CD4-positive, alpha-beta T cell treated with Interleukin-2 at 100 ng/mL for 4 hours (primary cell): Measurements from ENCODE around the gene EIF1B.
"Not testable (repeated sequence)": the region's sequence is repeated elsewhere in the genome, so short reads cannot be mapped to it uniquely, and the experiment has no call there.

Experiments used
- DNase-seq: peaks from one replicate; pipeline ENCODE4 v3.0.0-alpha.2; 2020; ENCODE audit warnings: low spot score

EIF1B gene

DNA sequence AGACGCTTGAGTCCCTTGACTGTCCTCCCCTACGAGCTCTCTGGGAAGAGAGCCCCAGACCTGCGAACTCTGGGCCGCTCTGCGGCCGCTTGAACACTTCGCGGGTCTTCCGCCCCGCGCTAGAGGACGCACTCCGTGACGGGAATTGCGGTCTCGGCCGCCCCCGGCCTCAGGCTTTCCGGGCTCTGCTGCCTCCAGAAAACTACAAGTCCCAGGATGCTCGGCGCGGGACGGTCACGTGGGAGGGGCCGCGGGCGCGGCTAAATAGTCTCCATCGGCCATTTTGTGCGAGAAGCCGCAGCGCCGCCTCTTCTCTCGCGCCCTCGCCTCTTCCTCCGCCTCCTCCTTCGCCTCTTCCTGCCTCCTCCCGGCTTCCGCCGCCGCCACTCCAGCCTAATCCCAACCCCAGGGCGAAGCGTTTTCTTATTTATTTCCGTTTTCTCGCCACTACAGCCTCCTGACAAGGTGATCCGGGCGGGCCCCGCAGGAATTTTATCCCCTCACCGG, at the start of gene EIF1B:
TSS of gene EIF1B (plus strand) at position 290 of the 507 bp plus-strand sequence. CDS start 235 bp downstream, outside the sequence.
- peak; percentile 99 for DNase-seq

- DNase-seq: no peak
Observed at GRCh38 chr3:40262331-40262730, 47.2 kb upstream of the EIF1B start.

DNA sequence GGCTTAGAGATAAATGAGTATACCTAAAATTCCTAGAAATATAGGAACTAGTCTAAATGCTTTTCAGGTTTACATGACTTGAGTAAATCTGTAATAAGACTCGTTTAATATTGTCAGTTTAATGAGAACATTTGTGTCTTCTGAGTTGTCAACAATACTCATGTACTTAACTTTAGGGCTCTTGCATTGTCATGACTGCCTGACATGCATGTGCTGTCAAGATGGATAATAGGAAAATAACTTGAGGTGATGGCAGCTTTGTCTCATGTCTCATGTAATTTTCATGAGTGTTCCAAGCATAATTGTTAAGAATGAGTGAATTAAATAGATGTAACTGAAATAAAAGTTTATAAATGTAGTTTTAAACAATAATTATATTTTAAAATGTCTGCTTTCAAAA, 45.1 kb upstream of the EIF1B start:
- no peak for DNase-seq

DNA sequence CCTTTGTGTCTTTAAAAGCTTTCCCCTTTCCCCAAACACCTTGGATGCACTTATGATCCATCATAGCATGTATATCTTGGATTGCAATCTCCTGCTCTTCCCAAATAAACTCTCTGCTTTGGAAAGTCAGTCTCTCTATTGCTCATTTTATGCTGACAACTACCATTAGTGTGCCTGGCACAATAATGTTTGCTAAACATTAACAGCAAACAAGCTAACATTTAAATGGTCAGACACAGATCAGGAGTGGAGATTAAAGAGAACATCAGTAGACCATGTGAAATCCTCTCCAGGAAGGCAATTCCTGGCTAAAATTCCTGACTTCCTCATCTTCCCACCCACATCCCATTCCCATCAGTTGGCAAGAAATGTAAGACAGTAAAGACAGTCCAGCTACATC, 44.3 kb upstream of the EIF1B start:
- DNase-seq: no peak

DNA sequence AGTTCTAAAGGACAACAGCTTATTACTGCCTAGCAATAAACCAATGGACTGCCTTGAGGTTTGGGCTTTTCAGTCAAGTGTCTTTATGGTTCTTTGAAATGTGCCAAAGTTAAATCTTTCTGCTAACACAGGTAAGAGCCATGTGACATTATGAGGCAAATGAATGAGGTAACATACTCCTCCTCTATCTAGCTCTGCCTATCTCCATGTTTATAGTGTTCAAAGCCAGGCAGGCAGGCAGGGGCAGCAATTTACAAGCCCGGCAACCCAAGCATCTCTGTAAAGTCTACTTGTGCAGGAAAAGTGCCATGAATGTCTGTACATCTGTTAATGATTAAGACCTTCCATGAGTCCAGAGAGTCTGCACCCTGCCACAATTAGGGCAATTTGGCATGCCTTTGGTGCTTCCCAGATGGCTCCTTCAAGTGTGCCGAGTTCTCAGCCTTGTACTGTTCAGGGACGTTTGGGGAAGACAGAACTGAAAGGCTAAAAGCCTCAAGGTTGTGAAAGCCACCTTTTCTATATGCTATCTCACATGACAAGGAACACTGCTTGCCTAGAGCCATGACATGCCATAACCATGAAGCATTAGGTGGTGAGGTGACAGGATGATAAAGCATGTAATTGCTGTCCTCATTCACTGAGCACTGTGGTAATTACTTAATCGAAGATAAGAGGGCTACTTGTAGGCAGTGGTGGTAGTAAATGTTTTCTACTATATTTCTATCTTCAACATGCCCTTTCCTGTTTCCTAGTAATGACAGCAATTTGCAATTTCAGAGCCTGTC, 41.4 kb upstream of the EIF1B start:
- no peak for DNase-seq

GRCh38 chr3:40268802-40269524, 40.5 kb upstream of the EIF1B start:
- DNase-seq: no peak

GRCh38 chr3:40278791-40279190, 30.7 kb upstream of the EIF1B start:
- DNase-seq: no peak

GRCh38 chr3:40281995-40282394, 27.5 kb upstream of the EIF1B start:
- DNase-seq: no peak

- not testable (repeated sequence) for DNase-seq
Observed at GRCh38 chr3:40283057-40283456, 26.4 kb upstream of the EIF1B start.

GRCh38 chr3:40287248-40287647, 22.3 kb upstream of the EIF1B start:
- DNase-seq: no peak

DNA sequence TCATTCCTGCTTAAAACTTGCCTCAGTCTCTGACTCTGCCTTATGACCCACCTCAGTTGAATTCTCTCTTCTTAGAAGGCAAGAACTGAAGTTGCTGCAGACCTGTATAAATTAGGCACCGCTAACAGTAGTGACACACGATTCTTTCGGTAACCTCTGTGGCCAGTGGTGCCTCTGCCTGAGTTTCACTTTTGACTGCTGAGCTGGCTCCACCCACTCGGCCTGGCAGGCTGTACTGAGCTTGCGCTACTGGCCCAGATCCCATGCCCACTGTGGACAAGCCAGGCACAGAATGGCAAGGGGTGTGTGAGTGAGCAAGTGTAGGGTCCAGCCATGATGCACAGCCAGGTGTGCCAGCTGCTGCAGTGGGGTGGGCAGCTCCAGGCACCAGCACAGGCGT, 19.1 kb upstream of the EIF1B start:
- peak; percentile 20 for DNase-seq

- DNase-seq: no peak
Observed at GRCh38 chr3:40291471-40291870, 18.0 kb upstream of the EIF1B start.

GRCh38 chr3:40292637-40293349, 16.7 kb upstream of the EIF1B start:
- DNase-seq: no peak

- DNase-seq: no peak
Observed at GRCh38 chr3:40294434-40294833, 15.1 kb upstream of the EIF1B start.

GRCh38 chr3:40298075-40298474, 11.4 kb upstream of the EIF1B start:
- DNase-seq: no peak

GRCh38 chr3:40299130-40299720, 10.3 kb upstream of the EIF1B start:
- DNase-seq: no peak

GRCh38 chr3:40299721-40300335, 9.7 kb upstream of the EIF1B start:
- DNase-seq: no peak

GRCh38 chr3:40302784-40303183, 6.7 kb upstream of the EIF1B start:
- DNase-seq: no peak

- DNase-seq: no peak
Observed at GRCh38 chr3:40304352-40304751, 5.2 kb upstream of the EIF1B start.

GRCh38 chr3:40306336-40306735, 3.2 kb upstream of the EIF1B start:
- DNase-seq: no peak

DNA sequence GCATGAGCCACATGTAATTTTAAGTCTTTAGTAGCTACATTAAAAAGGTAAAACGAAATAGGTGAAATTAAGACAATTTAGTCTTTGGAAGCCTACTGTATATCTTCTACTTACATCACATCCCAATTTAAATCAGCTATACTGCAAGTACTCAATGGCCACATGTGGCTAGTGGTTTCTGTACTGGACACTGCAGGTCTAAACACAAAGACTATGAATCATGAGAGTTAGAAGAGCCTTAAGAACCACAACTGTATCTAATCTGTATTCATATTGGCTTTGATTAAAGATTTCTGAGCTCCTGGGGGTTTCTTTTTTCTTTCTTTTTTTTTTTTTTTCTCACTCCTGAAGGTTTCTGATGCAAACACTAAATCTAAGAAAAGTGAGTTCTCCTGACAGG, 2.3 kb upstream of the EIF1B start:
- no peak for DNase-seq
